ENCODE measurements around the gene LRMDA. TPM values are rescaled to one million over a fixed set of nuclear protein-coding genes. Genes with fewer than 3 reads are reported as not detected.

LRMDA gene
- total RNA-seq, 1 donor from 2014 or later: 17.3 TPM

GRCh38 chr10:76316234-76316633, 884.8 kb downstream of the LRMDA start:
- DNase-seq (ENCODE audit: low read depth in 2 of 2): no peak

- DNase-seq (ENCODE audit: low read depth in 2 of 2): no peak
Measured at GRCh38 chr10:76317078-76317477, 885.7 kb downstream of the LRMDA start.

- DNase-seq (ENCODE audit: low read depth in 2 of 2): no peak
Measured at GRCh38 chr10:76318211-76318610, 886.8 kb downstream of the LRMDA start.

- no peak for DNase-seq (ENCODE audit: low read depth in 2 of 2)
Measured at GRCh38 chr10:76319661-76320060, 888.2 kb downstream of the LRMDA start.

- DNase-seq (ENCODE audit: low read depth in 2 of 2): no peak
Measured at GRCh38 chr10:76324283-76324682, 892.9 kb downstream of the LRMDA start.

GRCh38 chr10:76327441-76327840, 896.0 kb downstream of the LRMDA start:
- DNase-seq (ENCODE audit: low read depth in 2 of 2): no peak

- no peak for DNase-seq (ENCODE audit: low read depth in 2 of 2)
Measured at GRCh38 chr10:76328348-76328747, 896.9 kb downstream of the LRMDA start.

- DNase-seq (ENCODE audit: low read depth in 2 of 2): peak; percentile 9 to 58
Measured at GRCh38 chr10:76329891-76330575, 898.6 kb downstream of the LRMDA start.

GRCh38 chr10:76331742-76332141, 900.3 kb downstream of the LRMDA start:
- DNase-seq (ENCODE audit: low read depth in 2 of 2): no peak

GRCh38 chr10:76333326-76333725, 901.9 kb downstream of the LRMDA start:
- no peak for DNase-seq (ENCODE audit: low read depth in 2 of 2)

- no peak for DNase-seq (ENCODE audit: low read depth in 2 of 2)
Measured at GRCh38 chr10:76333796-76334195, 902.4 kb downstream of the LRMDA start.

- DNase-seq (ENCODE audit: low read depth in 2 of 2): no peak
Measured at GRCh38 chr10:76334255-76334654, 902.8 kb downstream of the LRMDA start.

GRCh38 chr10:76336213-76336963, 905.0 kb downstream of the LRMDA start:
- peak; percentile 8 to 41 for DNase-seq (ENCODE audit: low read depth in 2 of 2)

GRCh38 chr10:76337641-76338040, 906.2 kb downstream of the LRMDA start:
- DNase-seq (ENCODE audit: low read depth in 2 of 2): peak in 1 of 2 donors; percentile 74

GRCh38 chr10:76338187-76338586, 906.8 kb downstream of the LRMDA start:
- no peak for DNase-seq (ENCODE audit: low read depth in 2 of 2)

GRCh38 chr10:76341740-76342139, 910.3 kb downstream of the LRMDA start:
- no peak for DNase-seq (ENCODE audit: low read depth in 2 of 2)

- no peak for DNase-seq (ENCODE audit: low read depth in 2 of 2)
Measured at GRCh38 chr10:76342996-76343395, 911.6 kb downstream of the LRMDA start.

- no peak for DNase-seq (ENCODE audit: low read depth in 2 of 2)
Measured at GRCh38 chr10:76347832-76348231, 916.4 kb downstream of the LRMDA start.

- no peak for DNase-seq (ENCODE audit: low read depth in 2 of 2)
Measured at GRCh38 chr10:76350583-76350982, 919.2 kb downstream of the LRMDA start.

- peak; percentile 90 to 95 for DNase-seq (ENCODE audit: low read depth in 2 of 2)
Measured at GRCh38 chr10:76352300-76352699, 920.9 kb downstream of the LRMDA start.

- DNase-seq (ENCODE audit: low read depth in 2 of 2): peak in 1 of 2 donors; percentile 43
Measured at GRCh38 chr10:76353237-76353851, 921.9 kb downstream of the LRMDA start.

GRCh38 chr10:76354212-76354738, 922.9 kb downstream of the LRMDA start:
- DNase-seq (ENCODE audit: low read depth in 2 of 2): peak in 1 of 2 donors; percentile 8

All from lung microvascular endothelial cell (primary cell).